Brain pericyte (primary cell): ENCODE measurements around the gene LRIG1.

Source experiments
- DNase-seq: peaks from one replicate; pipeline ENCODE4 v3.0.0-alpha.2; 2012; ENCODE audit warnings: low read depth, low spot score

Gene LRIG1

DNA sequence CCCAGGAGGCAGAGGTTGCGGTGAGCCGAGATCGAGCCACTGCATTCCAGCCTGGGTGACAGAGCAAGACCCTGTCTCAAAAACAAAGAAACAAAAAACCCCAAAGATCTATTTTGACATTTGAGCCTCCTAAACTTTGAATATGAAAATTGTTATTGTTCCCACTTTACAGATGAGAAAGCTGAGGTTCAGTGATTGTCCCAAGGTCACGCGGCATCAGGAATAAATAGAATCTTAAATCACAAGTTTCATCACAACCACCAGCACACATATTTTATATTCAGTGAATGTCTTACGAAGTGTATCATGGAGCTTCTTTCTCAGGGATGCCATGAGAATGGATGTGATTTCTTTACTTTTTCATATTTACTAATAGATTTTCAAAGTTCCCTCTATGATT lies 5.3 kb upstream of the LRIG1 start:
- DNase-seq: no peak

GRCh38 chr3:66504850-66505641 lies 4.2 kb upstream of the LRIG1 start:
- no peak for DNase-seq

GRCh38 chr3:66502981-66503380 lies 2.2 kb upstream of the LRIG1 start:
- DNase-seq: no peak

- no peak for DNase-seq
These were observed 1.5 kb upstream of the LRIG1 start for GRCh38 chr3:66502245-66502874.

DNA sequence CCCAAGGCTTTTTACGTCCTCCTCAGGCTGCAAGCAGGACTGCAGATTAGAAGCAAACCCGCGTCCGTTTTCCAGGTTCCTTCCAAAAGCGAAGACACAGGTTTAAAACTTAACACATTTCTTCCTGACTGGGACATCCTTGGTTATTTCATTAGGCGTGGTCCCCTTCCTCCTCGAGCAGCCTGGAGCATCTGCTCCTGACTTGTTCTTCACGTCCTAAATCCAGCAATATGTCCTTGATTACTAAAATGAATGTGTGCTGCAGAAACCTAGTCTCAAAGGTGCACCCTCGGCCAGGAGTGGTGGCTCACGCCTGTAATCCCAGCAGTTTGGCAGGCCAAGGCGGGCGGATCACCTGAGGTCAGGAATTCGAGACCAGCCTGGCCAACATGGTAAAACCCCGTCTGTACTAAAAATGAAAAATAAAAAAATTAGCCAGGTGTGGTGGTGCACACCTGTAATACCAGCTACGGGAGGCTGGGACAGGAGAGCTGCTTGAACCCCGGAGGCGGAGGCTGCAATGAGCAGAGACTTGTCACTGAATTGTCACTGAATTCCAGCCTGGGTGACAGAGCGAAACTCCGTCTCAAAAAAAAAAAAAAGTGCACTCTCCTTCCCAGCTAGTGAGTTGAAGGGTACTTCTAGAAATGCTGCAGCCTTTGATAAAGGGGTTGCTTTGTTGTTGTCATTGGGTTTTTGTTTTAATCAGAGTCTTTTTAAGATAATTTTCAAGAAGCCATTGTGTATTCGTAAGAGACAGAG lies 842 bp upstream of the LRIG1 start:
- DNase-seq: no peak

DNA sequence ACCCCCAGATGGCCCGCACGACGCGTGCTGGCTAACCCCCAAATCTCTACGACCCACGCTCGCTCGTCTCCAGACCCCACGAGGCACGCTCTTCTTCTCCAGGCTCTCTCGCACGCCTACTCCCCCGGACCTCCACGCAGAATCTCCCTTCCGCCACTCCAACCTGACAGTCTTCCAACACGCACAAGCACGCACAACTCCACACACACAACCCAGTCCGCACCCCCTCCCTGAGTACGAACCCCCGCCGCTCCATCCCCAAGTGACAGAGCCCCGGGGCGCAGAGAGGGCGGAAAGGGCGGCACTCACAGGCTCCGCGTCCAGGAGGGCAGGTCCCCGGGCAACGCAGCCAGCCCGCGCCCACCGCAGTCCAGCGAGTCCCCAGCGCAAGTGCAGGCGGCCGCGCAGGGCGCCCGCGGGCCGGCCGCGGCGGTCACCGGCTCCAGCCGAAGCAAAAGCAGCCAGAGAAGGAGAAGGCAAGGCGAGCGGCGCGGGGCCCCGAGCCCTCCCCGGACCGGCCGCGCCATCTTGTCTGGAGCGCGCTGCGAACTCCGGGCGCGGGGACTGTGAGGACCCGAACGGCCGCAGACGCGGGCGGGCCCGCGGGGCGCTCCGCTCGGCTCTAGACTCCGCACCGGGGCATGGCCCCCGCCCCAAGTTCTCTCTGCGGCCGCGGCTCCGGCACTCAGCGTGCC lies 794 bp downstream of the LRIG1 start:
- no peak for DNase-seq

DNA sequence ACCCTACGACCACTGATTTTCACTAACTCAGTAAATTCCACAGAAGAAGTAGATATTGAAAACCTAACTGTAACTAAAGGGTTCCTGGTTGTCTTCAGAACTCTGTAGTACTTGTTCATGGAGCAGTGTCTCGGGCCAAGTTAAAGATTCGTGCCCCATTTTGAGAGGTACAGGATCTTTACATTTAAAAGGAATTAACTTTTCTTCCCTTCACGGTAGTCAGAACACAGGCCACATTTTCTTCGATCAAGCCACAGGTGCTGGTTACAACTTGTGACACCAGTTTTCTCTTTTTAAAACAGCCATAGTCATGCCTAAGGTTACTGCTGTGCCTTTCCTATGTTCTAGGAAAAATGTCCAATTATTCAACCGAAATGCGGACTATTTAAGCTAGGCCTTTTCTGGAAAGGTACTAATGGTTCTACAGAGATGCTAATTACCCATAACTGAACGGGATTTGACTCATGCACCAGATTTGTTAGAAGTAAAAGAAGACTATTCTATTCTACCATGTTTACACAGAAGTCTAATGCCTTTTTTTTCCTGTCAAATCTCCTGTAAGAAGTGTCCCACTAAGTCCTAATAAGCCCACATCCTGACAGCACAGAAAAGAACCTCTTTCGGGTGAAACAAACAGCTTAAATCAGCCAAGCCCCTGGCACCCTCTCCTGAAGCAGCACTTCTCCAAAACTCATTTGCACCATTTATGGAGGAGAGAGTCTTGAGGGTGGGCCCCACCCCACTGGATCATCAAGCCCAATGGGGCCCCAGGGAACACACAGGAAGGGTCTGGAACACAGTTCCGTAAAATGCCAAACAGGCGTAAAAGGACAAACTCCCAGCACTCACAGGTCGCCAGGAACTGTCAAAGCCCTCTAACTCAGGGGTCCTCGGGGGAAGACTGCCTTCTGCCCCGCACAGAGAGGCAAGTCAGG lies 1.9 kb downstream of the LRIG1 start:
- DNase-seq: no peak

GRCh38 chr3:66497985-66498671 lies 2.7 kb downstream of the LRIG1 start:
- no peak for DNase-seq

GRCh38 chr3:66497288-66497984 lies 3.4 kb downstream of the LRIG1 start:
- no peak for DNase-seq

DNA sequence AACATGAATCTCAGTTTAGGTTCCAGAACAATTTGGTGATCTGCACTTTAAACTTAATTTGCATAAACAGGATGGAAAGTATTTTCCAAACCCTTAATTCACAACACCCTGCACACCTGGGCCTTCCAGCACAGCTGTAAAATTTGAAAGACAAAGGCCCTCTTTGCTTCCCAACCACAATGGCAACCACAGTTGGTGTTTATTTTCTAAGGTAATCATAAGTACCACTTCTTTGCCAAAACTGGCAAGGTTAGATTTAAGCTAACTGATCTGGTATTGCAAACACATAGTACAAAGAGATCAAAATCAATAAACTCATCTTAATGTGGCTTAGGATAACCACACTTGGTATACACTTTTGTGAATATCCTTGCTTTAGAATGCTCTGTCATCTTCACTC lies 4.1 kb downstream of the LRIG1 start:
- DNase-seq: no peak

DNA sequence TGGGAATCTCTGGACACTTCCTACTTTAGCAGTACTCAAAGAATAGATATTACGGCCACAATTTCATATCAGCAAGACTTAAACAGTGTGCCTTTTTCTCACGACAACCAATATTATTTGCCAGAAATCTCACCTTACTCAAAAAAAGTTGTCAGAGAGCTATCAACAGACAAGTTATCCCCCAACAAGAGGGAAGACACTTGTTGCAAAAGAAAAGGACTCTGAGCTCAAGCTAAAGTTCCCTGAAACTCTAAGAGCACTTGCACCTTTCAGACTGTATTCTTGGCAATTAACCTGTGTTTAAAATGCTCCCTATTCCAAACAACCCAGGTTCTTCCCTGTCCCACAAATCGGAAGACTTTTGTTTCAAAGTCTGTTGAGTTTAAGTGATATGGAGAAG lies 4.5 kb downstream of the LRIG1 start:
- no peak for DNase-seq

- DNase-seq: no peak
These were observed 5.2 kb downstream of the LRIG1 start for GRCh38 chr3:66495668-66496045.

DNA sequence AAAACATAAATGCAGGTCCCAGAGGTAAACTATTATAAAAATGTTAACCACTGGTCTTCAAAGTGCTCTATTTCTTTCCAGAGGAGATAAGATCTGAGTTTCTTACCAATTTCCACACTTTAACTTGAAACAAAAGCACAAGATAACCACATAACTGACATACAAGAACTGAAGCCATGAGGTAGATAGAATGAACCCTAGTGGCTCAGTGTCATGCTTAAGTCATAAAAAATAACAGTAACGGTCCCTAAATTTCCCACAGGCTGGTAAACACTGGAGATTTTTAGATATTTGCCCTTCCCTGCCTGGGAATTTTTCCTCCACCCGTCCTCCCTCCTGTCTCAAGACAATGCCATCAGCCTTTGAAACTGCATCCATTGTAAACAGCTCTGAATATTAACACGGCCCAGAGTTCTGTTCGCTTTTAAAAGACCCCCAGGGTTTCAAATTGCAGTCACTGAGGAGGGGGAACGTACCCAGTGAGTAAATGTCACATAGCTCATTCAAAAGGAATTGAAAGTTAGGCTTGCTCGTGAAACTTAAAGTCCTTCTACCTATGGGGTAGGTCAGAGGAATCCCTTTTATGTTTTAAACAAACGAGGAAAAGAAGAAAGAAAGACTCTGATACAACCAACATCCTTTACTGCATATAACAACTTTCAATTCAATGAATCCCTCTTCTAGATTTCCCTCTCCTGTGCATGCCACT lies 5.7 kb downstream of the LRIG1 start:
- no peak for DNase-seq

GRCh38 chr3:66493458-66494099 lies 7.2 kb downstream of the LRIG1 start:
- no peak for DNase-seq

DNA sequence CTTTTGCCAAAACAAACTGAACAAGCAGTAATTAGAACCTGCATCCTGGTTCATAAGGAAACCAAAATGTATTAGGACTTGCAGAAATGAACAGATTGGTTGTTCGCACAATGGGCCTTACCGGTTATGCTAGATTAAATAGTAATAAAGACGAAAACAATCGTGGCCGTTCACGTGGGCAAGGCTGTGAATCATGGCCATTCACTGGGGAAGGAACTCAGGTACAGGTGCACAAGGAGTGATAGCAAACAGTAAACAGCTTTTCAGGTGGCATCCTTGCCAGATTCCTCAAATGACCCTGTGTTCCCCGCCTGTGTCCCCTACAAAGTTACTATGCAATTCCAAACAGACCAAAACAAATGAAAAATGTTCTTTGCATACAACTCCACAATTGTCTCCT lies 8.2 kb downstream of the LRIG1 start:
- no peak for DNase-seq

DNA sequence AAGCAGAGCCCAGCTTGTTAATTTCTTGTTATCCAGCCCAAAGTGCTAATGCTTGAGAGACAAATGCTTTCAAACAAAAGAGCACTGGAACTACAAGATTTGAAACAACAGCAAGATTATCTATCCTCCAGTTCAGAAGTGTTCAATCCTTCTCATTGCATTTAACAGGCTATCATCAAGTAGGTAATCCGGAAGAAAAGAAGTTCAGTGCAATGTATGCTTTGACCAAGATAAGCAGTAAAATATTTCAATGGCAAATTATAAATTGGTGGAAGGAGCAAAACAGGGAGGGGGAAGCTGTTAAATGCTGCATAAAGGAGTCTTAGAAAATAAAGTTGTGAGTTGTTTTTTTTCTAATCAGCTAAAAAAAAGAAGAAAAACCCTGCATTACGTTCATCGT lies 8.8 kb downstream of the LRIG1 start:
- DNase-seq: no peak

GRCh38 chr3:66490984-66491383 lies 9.8 kb downstream of the LRIG1 start:
- DNase-seq: no peak

DNA sequence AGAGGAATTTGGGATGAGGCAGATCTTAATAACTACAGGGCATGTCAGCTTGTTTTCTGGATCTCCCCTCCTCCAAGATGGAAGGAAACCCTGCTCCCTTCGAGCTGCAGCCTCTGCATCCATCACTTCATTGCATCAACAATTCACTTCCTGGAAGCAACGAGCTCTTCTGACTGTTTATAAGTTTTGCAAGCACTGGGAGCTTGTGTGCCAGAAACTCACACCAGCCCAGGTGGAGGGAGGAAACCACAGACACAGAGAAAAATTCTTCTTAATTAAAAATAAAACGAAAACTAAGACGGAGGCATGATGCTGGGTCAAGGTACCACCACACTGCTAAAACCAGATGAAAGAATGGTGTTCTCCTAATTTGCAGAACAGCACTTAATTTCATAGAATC lies 10.6 kb downstream of the LRIG1 start:
- no peak for DNase-seq

DNA sequence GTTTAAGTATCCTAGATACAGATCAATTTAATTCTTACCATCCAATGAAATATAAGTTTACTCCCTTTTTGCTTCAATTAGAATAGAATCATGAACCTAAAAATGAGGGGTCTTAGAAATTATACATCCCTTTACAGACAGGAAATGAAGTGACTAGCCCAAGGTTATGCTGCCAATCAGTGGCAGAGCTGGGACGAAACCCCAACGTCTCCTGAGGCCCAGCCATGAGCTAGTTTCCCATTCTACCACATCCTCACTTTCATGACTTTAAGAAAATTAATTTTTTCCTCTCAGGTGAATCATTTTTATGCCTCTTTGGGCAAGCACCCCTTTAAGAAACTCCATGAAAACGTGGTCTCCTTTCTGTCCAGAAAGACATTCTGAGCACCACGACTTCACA lies 11.2 kb downstream of the LRIG1 start:
- DNase-seq: no peak
